ENCODE data around the gene PPP1R3C. TPM values are rescaled to one million over a fixed set of nuclear protein-coding genes. Genes with fewer than 3 reads are reported as not detected.

The PPP1R3C gene
- total RNA-seq, 4 donors from 2014 or later, result 3.3 to 8.7 (median 3.7) TPM

DNA sequence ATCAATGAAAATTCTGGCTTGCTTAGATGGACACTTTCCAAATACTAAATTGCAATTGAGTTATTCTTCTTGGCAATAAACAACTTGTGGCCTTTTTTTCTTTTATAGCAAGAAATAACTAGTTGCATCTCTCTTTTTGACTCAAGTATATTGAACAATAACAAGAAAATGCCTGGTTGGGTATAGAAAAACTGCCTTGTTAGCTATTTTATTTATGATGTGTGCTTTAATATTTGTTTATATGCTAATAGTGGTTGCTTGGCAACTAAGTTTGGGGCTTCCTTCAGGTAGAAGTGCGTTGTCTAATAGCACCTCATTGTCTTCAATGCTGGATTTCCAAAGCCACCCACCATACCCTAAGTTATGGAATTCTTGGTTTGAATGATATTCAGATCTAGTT lies 30.1 kb upstream of the PPP1R3C start:
- WGBS, 2 donors, result 91 to 93% methylated on average over 1 of the region's 1 CpG
- H3K4me3 ChIP-seq, result no peak overlapping the region
- no peaks in the 10 kb centered on the region for H3K27me3 ChIP-seq
- TF ChIP-seq, protein P1, sequence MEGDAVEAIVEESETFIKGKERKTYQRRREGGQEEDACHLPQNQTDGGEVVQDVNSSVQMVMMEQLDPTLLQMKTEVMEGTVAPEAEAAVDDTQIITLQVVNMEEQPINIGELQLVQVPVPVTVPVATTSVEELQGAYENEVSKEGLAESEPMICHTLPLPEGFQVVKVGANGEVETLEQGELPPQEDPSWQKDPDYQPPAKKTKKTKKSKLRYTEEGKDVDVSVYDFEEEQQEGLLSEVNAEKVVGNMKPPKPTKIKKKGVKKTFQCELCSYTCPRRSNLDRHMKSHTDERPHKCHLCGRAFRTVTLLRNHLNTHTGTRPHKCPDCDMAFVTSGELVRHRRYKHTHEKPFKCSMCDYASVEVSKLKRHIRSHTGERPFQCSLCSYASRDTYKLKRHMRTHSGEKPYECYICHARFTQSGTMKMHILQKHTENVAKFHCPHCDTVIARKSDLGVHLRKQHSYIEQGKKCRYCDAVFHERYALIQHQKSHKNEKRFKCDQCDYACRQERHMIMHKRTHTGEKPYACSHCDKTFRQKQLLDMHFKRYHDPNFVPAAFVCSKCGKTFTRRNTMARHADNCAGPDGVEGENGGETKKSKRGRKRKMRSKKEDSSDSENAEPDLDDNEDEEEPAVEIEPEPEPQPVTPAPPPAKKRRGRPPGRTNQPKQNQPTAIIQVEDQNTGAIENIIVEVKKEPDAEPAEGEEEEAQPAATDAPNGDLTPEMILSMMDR (IDR thresholded peaks at IDR 0.05), result no peak
- TF ChIP-seq POLR2A (IDR thresholded peaks at IDR 0.05), result no peak
- no peak for TF ChIP-seq EP300 (IDR thresholded peaks at IDR 0.05)
- H3K36me3 ChIP-seq, result no peaks in the 10 kb centered on the region
- no peak for DNase-seq (ENCODE audit: low spot score in 2 of 2)
- H3K27ac ChIP-seq, result no peak overlapping the region
- no peaks in the 10 kb centered on the region for H3K9me3 ChIP-seq
- no peaks in the 10 kb centered on the region for H3K4me1 ChIP-seq

DNA sequence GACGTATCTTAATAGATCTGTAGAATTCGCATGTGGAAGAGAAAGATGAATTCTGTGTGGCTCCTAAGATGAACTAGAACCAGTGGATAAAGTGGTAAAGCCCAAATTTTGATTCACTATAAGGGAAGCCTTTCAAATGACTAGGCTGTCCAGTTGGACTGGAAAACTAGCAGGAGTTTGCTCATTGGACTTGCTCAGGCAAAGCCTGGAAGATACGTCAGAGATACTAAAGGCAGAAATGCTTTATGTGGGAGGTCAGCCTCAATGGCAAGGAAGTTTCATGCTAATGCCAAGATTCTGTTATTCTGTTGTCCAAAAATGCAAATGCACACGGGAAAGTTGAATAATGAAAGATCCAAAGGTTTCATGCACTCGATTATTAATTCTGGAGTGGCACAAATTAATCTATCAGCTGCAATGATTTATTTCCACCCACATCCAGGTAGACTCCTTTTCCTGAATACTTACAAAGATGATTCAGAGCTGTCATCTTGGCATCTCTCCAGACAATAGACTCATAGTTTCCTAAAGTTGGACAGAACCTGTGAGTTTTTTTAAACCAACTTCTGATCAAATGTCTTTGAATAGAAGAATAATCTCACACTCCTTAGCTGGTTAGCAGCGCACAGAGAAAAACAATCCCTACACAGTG lies 20.5 kb upstream of the PPP1R3C start:
- no peaks in the 10 kb centered on the region for H3K27me3 ChIP-seq
- WGBS, 2 donors, result 63 to 73% methylated on average over 6 of the region's 6 CpGs
- H3K27ac ChIP-seq, result no peak overlapping the region

DNA sequence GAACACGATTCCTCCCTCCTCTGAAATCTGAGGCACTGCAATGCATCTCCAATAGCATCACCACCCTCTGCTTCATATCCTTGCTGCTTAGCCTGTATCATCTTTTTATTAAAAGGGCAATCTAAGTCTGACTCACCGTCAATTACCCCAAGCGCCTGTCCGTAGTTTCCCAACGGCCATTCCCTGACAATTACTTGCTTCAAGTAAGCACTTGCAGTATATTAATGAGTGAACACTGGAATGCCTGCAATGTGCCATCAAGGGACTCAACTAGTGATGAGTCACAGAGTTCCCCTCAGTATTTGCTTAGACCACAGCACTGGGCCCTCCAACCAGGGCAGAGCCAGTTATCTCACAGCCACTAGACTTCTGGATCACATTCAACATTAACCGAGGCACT lies 19.5 kb upstream of the PPP1R3C start:
- H3K27ac ChIP-seq, result no peak overlapping the region
- no peak for DNase-seq (ENCODE audit: low spot score in 2 of 2)
- 41 to 45% methylated on average over 6 of the region's 6 CpGs for WGBS, 2 donors

More for the DNA sequence above, 20.5 kb upstream of the PPP1R3C start:
- peaks cover 0 to 4% (median 0%) of the 10 kb centered on the region in 4 donors for H3K9me3 ChIP-seq
- no peaks in the 10 kb centered on the region for H3K4me1 ChIP-seq
- DNase-seq (ENCODE audit: low spot score in 2 of 2), result no peak
- H3K4me3 ChIP-seq, result no peak overlapping the region
- H3K36me3 ChIP-seq, result no peaks in the 10 kb centered on the region
- TF ChIP-seq EP300 (IDR thresholded peaks at IDR 0.05), result no peak
- TF ChIP-seq, protein P1 (IDR thresholded peaks at IDR 0.05), result no peak
- TF ChIP-seq POLR2A (IDR thresholded peaks at IDR 0.05), result no peak

DNA sequence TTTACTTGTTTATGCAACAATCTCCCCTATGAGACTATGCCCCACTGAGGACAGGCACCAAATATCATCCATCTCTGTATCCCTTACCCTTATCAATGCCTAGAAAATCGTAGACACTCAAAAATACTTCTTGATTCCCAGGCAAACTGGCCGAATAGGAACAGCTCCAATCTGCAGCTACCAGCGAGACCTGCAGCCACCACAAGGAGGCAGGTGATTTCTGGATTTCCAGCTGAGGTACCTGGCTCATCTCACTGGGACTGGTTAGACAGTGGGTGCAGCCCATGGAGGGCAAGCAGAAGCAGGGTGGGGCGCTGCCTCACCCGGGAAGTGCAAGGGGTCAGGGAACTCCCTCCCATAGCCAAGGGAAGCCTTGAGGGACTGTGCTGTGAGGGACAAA lies 10.8 kb upstream of the PPP1R3C start:
- Histone ChIP-seq H3K27ac (no peak overlapping the region), H3K36me3 (no peaks in the 10 kb centered on the region), H3K4me1 (no peaks in the 10 kb centered on the region), H3K9me3 (no peaks in the 10 kb centered on the region), H3K27me3 (no peaks in the 10 kb centered on the region), H3K4me3 (no peak overlapping the region)
- TF ChIP-seq EP300 (IDR thresholded peaks at IDR 0.05) (no peak), POLR2A (IDR thresholded peaks at IDR 0.05) (no peak)
- TF ChIP-seq, protein P1 (IDR thresholded peaks at IDR 0.05), result no peak
- WGBS, 2 donors, result 77 to 78% methylated on average over 5 of the region's 5 CpGs
- DNase-seq (ENCODE audit: low spot score in 2 of 2), result no peak

More for the DNA sequence above, 19.5 kb upstream of the PPP1R3C start:
- Histone ChIP-seq H3K4me1 (no peaks in the 10 kb centered on the region), H3K36me3 (no peaks in the 10 kb centered on the region), H3K9me3 (peaks cover 0 to 4% (median 0%) of the 10 kb centered on the region in 4 donors), H3K4me3 (no peak overlapping the region), H3K27me3 (no peaks in the 10 kb centered on the region)
- TF ChIP-seq, protein P1 (IDR thresholded peaks at IDR 0.05), result no peak
- TF ChIP-seq POLR2A (IDR thresholded peaks at IDR 0.05), result no peak
- TF ChIP-seq EP300 (IDR thresholded peaks at IDR 0.05), result no peak

DNA sequence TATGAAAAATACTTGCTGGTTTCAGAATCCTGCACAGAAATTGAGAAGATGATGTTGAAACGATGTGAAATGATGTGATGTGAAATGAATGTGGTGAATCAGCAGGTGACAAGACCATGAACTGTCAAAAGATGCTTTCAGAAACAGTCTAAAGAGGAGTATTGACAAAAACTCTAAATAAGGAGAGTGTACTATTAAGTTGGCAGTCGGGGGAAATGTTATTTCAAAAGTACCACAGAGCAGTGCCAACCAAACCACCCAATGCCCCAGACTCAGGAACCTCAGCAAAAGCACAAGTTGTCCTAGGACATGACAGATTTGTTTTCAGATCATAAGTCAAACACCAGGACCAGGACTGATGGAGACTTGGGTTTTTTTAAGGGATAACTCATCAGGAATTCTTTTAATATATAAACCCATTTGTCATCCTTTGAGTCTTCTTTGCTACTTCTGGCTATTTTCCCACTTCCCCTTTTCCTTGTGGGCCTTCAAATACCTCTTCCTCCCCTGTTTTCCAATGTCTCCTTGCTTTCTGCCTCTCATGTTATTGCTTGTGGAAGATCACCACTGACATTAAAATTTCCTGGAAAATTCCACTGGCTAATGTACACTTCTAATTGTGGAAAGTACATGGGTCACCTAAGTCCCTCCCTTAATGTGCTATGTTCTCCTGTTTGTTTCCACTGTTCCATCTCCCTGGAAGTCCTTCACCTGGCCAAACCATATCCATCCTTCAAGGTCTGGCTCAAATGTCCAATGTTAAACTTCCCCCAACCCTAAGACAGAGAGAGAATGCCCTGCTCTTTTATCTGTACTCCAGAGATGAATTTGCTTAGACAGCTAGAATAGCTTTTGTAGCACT lies 10.2 kb upstream of the PPP1R3C start:
- no peak overlapping the region for H3K27ac ChIP-seq
- no peaks in the 10 kb centered on the region for H3K27me3 ChIP-seq
- no peaks in the 10 kb centered on the region for H3K4me1 ChIP-seq
- TF ChIP-seq POLR2A (IDR thresholded peaks at IDR 0.05) (no peak), EP300 (IDR thresholded peaks at IDR 0.05) (no peak)
- TF ChIP-seq, protein P1 (IDR thresholded peaks at IDR 0.05), result no peak
- no peak overlapping the region for H3K4me3 ChIP-seq
- 71 to 83% methylated on average over 2 of the region's 2 CpGs for WGBS, 2 donors
- no peaks in the 10 kb centered on the region for H3K9me3 ChIP-seq
- DNase-seq (ENCODE audit: low spot score in 2 of 2), result no peak
- no peaks in the 10 kb centered on the region for H3K36me3 ChIP-seq

Data from tibial nerve (tissue), 4 donors.